ENCODE data around the gene PLOD2.
"Not testable (repeated sequence)": the region's sequence is repeated elsewhere in the genome, so short reads cannot be mapped to it uniquely, and the experiment has no call there.

PLOD2 gene

GRCh38 chr3:146134348-146135117, 26.5 kb downstream of the PLOD2 start:
- no peak for DNase-seq

GRCh38 chr3:146133441-146133840, 27.5 kb downstream of the PLOD2 start:
- DNase-seq: no peak

- DNase-seq: no peak
Observed at GRCh38 chr3:146131616-146132410, 29.2 kb downstream of the PLOD2 start.

- no peak for DNase-seq
Observed at GRCh38 chr3:146130881-146131371, 30.1 kb downstream of the PLOD2 start.

- no peak for DNase-seq
Observed at GRCh38 chr3:146129750-146130149, 31.2 kb downstream of the PLOD2 start.

- no peak for DNase-seq
Observed at GRCh38 chr3:146128939-146129338, 32.0 kb downstream of the PLOD2 start.

GRCh38 chr3:146128179-146128578, 32.8 kb downstream of the PLOD2 start:
- DNase-seq: no peak

GRCh38 chr3:146125951-146126350, 35.0 kb downstream of the PLOD2 start:
- no peak for DNase-seq

- no peak for DNase-seq
Observed at GRCh38 chr3:146124126-146124801, 36.7 kb downstream of the PLOD2 start.

GRCh38 chr3:146117406-146118285, 43.3 kb downstream of the PLOD2 start:
- no peak for DNase-seq

- DNase-seq: no peak
Observed at GRCh38 chr3:146115619-146116018, 45.4 kb downstream of the PLOD2 start.

- DNase-seq: not testable (repeated sequence)
Observed at GRCh38 chr3:146113804-146114203, 47.2 kb downstream of the PLOD2 start.

GRCh38 chr3:146111337-146111736, 49.6 kb downstream of the PLOD2 start:
- DNase-seq: no peak

GRCh38 chr3:146110161-146110560, 50.8 kb downstream of the PLOD2 start:
- DNase-seq: no peak

GRCh38 chr3:146106986-146107385, 54.0 kb downstream of the PLOD2 start:
- no peak for DNase-seq

- no peak for DNase-seq
Observed at GRCh38 chr3:146104068-146104467, 56.9 kb downstream of the PLOD2 start.

- no peak for DNase-seq
Observed at GRCh38 chr3:146102885-146103284, 58.1 kb downstream of the PLOD2 start.

- DNase-seq: no peak
Observed at GRCh38 chr3:146101538-146101937, 59.4 kb downstream of the PLOD2 start.

GRCh38 chr3:146100825-146101444, 60.0 kb downstream of the PLOD2 start:
- no peak for DNase-seq

GRCh38 chr3:146100180-146100579, 60.8 kb downstream of the PLOD2 start:
- no peak for DNase-seq

- no peak for DNase-seq
Observed at GRCh38 chr3:146099316-146099715, 61.7 kb downstream of the PLOD2 start.

GRCh38 chr3:146093896-146094295, 67.1 kb downstream of the PLOD2 start:
- DNase-seq: no peak

Data from GF-D8 (cell line).